A549 (cell line): ENCODE measurements around the gene FHL1.

Source experiments
- BHLHE40 ChIP-seq: IDR thresholded peaks from 2 replicates; pipeline ENCODE4 v1.6.1; 2012; ENCODE audit warnings: low read depth, low read length, inconsistent platforms
- CEBPB ChIP-seq, 2 experiments: fragments of >200 bp in 1 of 2; sonication (Bioruptor Twin) in 1 of 2; formaldehyde crosslinking in 1 of 2; IDR thresholded peaks; 2 replicates each; pipeline ENCODE4 v1.6.1; 2012 to 2016
- CHD2 ChIP-seq: fragments of 150-350 bp; IDR thresholded peaks from 2 replicates; pipeline ENCODE4 v1.6.1; 2014; ENCODE audit warnings: low read length; ENCODE audit not compliant: partially characterized antibody
- CTCF ChIP-seq: fragments of >200 bp; sonication (Bioruptor Twin); formaldehyde crosslinking; IDR thresholded peaks from 3 replicates; pipeline ENCODE4 v1.5.1; 2016
- MAX ChIP-seq: IDR thresholded peaks from 2 replicates; pipeline ENCODE4 v1.6.1; 2012
- MYC ChIP-seq: IDR thresholded peaks from 2 replicates; pipeline ENCODE4 v1.6.1; 2012; ENCODE audit warnings: mild to moderate bottlenecking, inconsistent platforms, low read length, improper control_type of control experiment, borderline replicate concordance
- POLR2A ChIP-seq: IDR thresholded peaks from 2 replicates; pipeline ENCODE4 v1.6.1; 2012; ENCODE audit warnings: mild to moderate bottlenecking, low read length
- RAD21 ChIP-seq, 2 experiments: fragments of >200 bp in 1 of 2; sonication (Bioruptor Twin) in 1 of 2; formaldehyde crosslinking in 1 of 2; IDR thresholded peaks in 1 of 2; conservative IDR thresholded peaks in 1 of 2; 2 replicates in 1 of 2; 3 replicates in 1 of 2; pipeline ENCODE4 v1.6.1; 2012 to 2018; ENCODE audit warnings: inconsistent platforms in 1 of 2
- RCOR1 ChIP-seq: fragments of 150-350 bp; IDR thresholded peaks from 2 replicates; pipeline ENCODE4 v1.6.1; 2014; ENCODE audit warnings: antibody characterized with exemption, low read length, low read depth

- TF ChIP-seq CTCF = no peak
- no peak for TF ChIP-seq MYC
- TF ChIP-seq BHLHE40 = no peak
- TF ChIP-seq CHD2 = no peak
- TF ChIP-seq CEBPB (IDR thresholded peaks at IDR 0.05) = no peak
- TF ChIP-seq RCOR1 = no peak
- TF ChIP-seq RAD21 (conservative IDR thresholded peaks at IDR 0.05 in 1 of 2, IDR thresholded peaks at IDR 0.05 in 1 of 2) = no peak
- no peak for TF ChIP-seq POLR2A
- TF ChIP-seq MAX = no peak
Observed at GRCh38 chrX:136191171-136191570, 43.8 kb downstream of the FHL1 start.
